Activated CD4-positive, alpha-beta T cell treated with anti-CD3 and anti-CD28 coated beads for 4 hours (primary cell): Measurements from ENCODE around the gene NOS3.
"Not testable (repeated sequence)": the region's sequence is repeated elsewhere in the genome, so short reads cannot be mapped to it uniquely, and the experiment has no call there.

Experiments used
- DNase-seq, 2 donors: peaks; one replicate each; pipeline ENCODE4 v3.0.0-alpha.2; 2020

The NOS3 gene

DNA sequence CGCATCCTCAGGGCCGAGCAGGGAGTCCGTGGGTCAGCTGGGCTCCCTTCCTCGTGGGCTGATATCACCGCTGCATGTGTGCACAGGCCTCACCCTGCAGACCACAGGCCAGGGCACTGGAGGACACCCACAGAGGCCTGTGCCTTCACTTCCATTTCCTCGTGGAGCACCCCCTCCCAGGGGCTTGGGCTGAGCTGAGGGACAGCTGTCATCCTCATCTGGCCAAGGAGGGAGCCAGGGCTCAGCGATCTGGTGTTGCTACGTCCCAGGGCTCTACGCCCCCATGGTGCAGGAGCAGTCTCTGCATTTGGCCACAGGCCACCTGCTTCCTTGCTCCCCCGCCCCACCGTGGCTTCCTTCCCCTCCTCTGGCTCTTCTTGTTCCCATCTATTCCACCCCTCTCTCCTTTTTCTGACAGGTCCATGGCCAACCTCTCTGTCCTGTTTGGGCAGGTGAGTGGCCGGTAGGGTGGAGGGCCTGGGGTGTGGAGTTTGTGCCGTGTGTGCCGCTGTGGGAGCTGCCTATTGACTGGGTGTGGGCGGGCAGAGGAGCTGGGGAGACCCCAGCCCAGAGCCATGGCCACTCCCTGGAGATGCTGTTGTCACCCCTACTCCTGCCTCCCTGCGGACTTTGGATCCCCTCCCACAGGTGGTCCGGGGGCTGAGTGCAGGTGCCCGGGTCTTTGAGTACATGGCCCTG lies 49.2 kb downstream of the NOS3 start:
- DNase-seq: no peak

DNA sequence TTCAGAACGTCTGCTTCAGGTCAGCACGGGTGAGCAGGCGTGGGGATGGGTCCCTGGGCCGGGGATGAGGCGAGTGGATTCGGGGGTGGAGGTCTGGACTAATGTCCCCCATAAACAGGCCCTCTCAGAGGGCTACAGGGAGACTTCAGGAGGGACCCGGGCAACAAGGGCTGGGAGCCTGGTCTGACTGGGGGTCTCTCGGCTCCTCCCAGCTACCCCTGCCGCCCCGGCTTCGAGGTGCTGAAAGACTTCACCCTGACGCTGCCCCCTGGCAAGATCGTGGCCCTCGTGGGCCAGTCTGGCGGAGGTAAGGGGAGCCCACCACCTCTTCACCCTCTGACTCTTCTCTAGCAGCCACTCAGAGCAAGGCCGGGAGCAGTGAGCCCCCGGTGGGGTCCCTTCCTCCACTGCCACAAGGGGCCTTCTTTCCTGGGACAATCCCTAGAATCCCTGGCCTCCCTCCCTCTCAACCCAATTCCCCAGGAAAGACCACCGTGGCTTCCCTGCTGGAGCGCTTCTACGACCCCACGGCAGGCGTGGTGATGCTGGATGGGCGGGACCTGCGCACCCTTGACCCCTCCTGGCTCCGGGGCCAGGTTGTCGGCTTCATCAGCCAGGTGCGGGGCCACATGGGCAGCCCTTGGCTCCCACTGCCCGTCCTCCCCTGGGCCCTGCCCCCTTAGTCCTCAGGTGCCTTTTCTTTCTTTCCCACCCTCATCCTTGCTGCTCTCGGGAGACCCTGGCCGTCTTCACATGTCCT lies 50.0 kb downstream of the NOS3 start:
- no peak for DNase-seq

DNA sequence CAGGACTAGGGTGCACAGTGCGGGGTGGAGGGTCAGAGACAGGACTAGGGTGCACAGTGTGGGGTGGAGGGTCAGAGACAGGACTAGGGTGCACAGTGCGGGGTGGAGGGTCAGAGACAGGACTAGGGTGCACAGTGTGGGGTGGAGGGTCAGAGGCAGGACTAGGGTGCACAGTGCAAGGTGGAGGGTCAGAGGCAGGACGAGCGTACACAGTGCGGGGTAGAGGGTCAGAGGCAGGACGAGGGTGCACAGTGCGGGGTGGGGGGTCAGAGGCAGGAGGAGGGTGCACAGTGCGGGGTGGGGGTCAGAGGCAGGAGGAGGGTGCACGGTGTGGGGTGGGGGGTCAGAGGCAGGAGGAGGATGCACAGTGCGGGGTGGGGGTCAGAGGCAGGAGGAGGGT lies 52.6 kb downstream of the NOS3 start:
- DNase-seq: not testable (repeated sequence)

DNA sequence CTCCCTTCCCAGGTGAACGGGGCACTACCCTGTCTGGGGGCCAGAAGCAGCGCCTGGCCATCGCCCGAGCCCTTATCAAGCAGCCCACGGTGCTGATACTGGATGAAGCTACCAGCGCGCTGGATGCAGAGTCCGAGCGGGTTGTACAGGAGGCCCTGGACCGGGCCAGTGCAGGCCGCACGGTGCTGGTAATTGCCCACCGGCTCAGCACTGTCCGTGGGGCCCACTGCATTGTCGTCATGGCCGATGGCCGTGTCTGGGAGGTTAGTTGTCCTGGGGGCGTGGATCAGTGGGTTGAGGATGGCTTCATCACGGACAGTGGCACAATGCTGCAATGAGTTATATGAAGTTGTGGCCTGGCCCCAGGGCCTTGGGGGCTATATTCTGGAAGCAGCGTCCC lies 53.1 kb downstream of the NOS3 start:
- DNase-seq: no peak

- DNase-seq: no peak
Observed at GRCh38 chr7:151045262-151045661, 54.4 kb downstream of the NOS3 start.

GRCh38 chr7:151045967-151046366 lies 55.1 kb downstream of the NOS3 start:
- no peak for DNase-seq

GRCh38 chr7:151046603-151047573 lies 56.1 kb downstream of the NOS3 start:
- DNase-seq: no peak

- no peak for DNase-seq
Observed at GRCh38 chr7:151047976-151048815, 57.4 kb downstream of the NOS3 start, which contains the start of gene ASIC3. TSS of gene ASIC3 (plus strand) at chr7:151048531. CDS start at chr7:151048886, 355 bp downstream.

- no peak for DNase-seq
Observed at GRCh38 chr7:151048911-151049463, 58.2 kb downstream of the NOS3 start.

DNA sequence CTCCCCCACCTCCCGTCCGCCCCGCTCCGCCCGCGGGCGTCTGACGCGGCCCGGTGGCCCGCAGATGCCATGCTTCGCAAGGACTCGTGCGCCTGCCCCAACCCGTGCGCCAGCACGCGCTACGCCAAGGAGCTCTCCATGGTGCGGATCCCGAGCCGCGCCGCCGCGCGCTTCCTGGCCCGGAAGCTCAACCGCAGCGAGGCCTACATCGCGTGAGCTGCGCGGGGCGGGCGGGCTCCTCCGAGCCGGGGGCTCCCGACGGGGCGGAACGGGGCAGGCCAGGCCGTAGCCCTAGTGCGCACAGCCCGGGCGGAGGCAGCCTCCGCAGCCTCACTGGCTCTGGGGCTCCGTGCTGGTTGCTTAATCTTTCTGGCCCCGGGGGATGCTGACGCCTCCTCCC lies 60.3 kb downstream of the NOS3 start:
- DNase-seq: peak; percentile 21 to 31

GRCh38 chr7:151053096-151053495 lies 62.3 kb downstream of the NOS3 start:
- DNase-seq: no peak

GRCh38 chr7:151053751-151054150 lies 62.9 kb downstream of the NOS3 start:
- no peak for DNase-seq

DNA sequence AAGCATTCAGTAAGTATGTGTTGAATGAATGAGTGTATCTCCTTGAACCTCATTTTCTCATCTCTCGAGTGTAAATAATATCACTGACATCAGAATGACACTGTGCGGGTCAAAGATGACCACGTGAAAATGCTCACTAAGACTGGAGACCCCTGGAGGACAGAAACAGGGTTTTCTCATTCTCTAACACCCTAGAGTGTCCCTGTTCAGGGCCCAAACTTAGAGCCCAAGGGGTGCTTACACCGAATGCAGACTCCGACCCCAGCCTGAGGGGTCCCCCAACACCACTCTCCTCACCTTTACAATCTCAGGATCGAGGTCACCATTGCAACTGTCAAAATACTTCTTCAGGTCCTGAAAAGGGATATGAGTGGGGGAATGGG lies 65.5 kb downstream of the NOS3 start:
- DNase-seq: no peak

DNA sequence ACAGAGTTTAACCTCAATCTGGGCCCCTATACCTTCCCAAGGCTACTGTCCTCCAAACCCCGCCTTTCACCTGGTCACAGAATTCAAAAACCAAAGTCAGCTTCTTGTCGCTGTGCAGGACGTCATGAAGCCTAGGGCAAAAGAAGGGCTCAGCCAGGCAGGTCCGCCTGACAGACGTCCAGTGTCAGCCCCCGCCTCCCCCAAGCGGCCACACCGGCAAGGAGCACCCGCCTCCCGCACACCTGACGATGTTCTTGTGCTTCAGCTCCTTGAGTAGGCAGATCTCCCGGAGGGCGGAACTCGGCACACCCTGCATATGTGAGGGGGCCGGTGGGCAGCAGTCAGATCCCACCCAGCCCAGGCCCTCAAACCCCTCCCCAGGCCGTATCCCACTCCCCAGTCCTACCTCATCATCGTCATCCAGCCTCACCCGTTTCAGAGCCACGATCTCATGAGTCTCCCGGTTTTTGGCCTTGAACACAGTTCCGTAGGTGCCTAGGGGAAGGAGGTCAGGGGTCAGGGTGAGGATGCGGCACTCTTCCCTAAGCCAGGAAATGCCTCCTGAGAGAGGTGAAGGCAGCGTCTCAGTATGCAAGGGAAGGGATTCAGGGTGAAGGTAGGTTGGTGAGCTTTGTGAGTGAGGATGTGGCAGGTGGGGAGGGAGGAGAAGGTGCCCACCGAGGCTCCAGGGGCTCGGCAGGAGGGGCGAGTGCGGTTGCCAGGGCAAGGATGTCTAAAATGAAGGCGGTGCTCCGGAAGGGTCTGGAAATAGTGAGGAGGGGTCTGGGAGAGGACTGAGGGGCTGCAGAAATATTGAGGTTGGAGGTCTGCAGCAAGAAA lies 66.1 kb downstream of the NOS3 start:
- no peak for DNase-seq

DNA sequence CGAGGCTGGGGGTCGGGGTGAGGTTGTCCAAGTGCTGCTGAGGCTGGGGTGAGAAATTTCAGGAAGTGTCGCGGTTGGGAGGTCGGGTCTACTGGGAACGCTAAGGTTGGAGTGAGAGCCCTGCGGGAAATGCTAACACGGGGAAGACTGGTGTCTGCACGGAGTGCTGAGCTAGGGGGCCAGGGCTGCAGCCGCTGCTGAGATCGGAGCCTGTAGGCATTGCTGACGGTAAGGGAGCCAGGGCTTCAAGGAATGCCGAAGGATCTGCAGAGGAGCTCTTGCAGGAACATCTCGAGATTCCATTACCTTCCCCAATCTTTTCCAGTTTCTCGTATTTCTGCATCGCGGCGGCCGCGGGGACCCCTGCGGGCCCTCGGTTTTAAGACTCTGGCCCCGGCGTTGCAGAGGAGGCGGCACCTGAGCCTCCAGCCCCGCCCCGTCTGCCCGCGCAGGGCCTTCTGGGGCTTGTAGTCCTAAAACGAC lies 66.7 kb downstream of the NOS3 start, which contains the start of gene CDK5:
Gene CDK5 (minus strand): TSS at position 392 of the 483 bp plus-strand sequence. CDS start 49 bp downstream, at position 343.
- DNase-seq: no peak

- DNase-seq: peak; percentile 97
Observed at GRCh38 chr7:151057989-151058780, 67.4 kb downstream of the NOS3 start.

DNA sequence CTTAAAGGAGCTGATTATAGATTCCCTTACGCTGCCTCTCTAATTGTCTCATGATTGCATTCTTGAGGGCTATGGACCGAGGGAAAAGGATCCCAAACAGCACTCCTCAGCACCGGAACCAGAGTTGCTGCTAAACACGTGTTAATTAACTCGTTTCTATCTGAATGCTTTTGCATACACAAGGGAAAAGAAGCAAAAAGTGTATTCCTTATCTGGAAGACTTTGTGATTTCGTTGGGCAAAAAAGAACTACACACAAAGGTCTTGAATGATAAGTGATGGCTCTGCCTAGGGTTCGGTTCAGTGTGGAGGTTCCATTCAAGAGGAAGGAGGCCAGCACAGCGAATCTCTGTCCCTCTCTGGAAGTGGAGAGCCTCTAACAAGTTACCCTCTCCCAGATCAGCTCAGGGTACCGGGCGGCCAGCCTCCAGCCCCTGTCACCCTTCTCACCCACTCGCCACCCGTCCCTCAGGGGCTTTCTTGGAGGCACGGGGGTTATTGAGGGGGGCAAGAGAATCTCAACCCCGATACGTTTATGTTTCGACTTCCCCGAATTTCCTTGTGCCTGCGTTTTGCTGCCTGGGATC lies 68.1 kb downstream of the NOS3 start:
- peak in 1 of 2 donors; percentile 22 for DNase-seq

- DNase-seq: peak; percentile 73 to 76
Observed at GRCh38 chr7:151059367-151060112, 68.7 kb downstream of the NOS3 start, which contains the start of gene SLC4A2. TSS of gene SLC4A2 (plus strand) at chr7:151059589. CDS start at chr7:151061988, 2,399 bp downstream.

DNA sequence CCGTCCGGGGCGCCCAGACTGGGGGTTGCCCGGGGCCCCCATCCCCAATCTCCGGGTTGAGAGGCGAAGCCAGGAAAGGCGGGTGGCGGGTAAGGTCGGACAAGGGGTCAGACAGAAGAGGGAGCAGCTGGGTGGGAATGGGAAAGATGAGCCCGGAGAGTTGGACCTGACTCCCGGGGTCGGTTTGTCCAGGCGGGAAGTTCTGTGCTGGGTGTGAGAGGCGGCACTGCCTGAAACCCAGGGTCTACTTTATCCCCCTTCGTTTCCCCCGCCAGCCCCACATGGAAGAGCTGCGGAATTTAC lies 69.2 kb downstream of the NOS3 start:
- no peak for DNase-seq
